ENCODE data around the gene SP7.
"Not testable (repeated sequence)": the region's sequence is repeated elsewhere in the genome, so short reads cannot be mapped to it uniquely, and the experiment has no call there.

SP7 gene

GRCh38 chr12:53336181-53336681 is at the start of gene SP7:
TSS of gene SP7 (minus strand) at chr12:53336354. CDS start at chr12:53335646, 708 bp downstream.
- H3K4me1 ChIP-seq (ENCODE audit: insufficient read depth, low read length) = peaks cover 4% of the 10 kb centered on the region; the same call in 1 of the 2 replicates
- H3K27me3 ChIP-seq (ENCODE audit: insufficient read depth, low read length) = peaks cover 13% of the 10 kb centered on the region
- no peak within 1 kb of the TSS for H3K9ac ChIP-seq (ENCODE audit: low read depth, low read length)
- H3K4me3 ChIP-seq (ENCODE audit: low read length) = no peak within 1 kb of the TSS
- no peaks in the 10 kb centered on the region for H3K9me3 ChIP-seq (ENCODE audit: insufficient read depth, low read depth, low read length)
- no peak within 1 kb of the TSS for H3K27ac ChIP-seq (ENCODE audit: low read length)
- H3K36me3 ChIP-seq (ENCODE audit: insufficient read depth, low read depth, low read length) = no peaks in the 10 kb centered on the region

- H3K27me3 ChIP-seq (ENCODE audit: insufficient read depth, low read length) = no peaks in the 10 kb centered on the region
- H3K27ac ChIP-seq (ENCODE audit: low read length) = no peak overlapping the region
- peaks cover 5% of the 10 kb centered on the region; the same call in 1 of the 2 replicates for H3K4me1 ChIP-seq (ENCODE audit: insufficient read depth, low read length)
- peak overlapping the region; percentile 31 for H3K4me3 ChIP-seq (ENCODE audit: low read length)
- H3K9ac ChIP-seq (ENCODE audit: low read depth, low read length) = no peak overlapping the region
- H3K9me3 ChIP-seq (ENCODE audit: insufficient read depth, low read depth, low read length) = no peaks in the 10 kb centered on the region
- H3K36me3 ChIP-seq (ENCODE audit: insufficient read depth, low read depth, low read length) = peaks cover 56% of the 10 kb centered on the region
These were observed 47.1 kb upstream of the SP7 start for GRCh38 chr12:53383258-53383657.

- Histone ChIP-seq H3K36me3 (ENCODE audit: insufficient read depth, low read depth, low read length) (peaks cover 46% of the 10 kb centered on the region), H3K4me1 (ENCODE audit: insufficient read depth, low read length) (peaks cover 5% of the 10 kb centered on the region; the same call in 1 of the 2 replicates), H3K9ac (ENCODE audit: low read depth, low read length) (peak overlapping the region; percentile 76; the same call in 1 of the 2 replicates), H3K4me3 (ENCODE audit: low read length) (peak overlapping the region; percentile 84), H3K27me3 (ENCODE audit: insufficient read depth, low read length) (no peaks in the 10 kb centered on the region), H3K27ac (ENCODE audit: low read length) (no peak overlapping the region), H3K9me3 (ENCODE audit: insufficient read depth, low read depth, low read length) (no peaks in the 10 kb centered on the region)
These were observed 45.8 kb upstream of the SP7 start for GRCh38 chr12:53381731-53382630.

- Histone ChIP-seq H3K9ac (ENCODE audit: low read depth, low read length) (peak overlapping the region; percentile 76; the same call in 1 of the 2 replicates), H3K4me1 (ENCODE audit: insufficient read depth, low read length) (peaks cover 5% of the 10 kb centered on the region; the same call in 1 of the 2 replicates), H3K4me3 (ENCODE audit: low read length) (peak overlapping the region; percentile 84), H3K9me3 (ENCODE audit: insufficient read depth, low read depth, low read length) (no peaks in the 10 kb centered on the region), H3K27me3 (ENCODE audit: insufficient read depth, low read length) (no peaks in the 10 kb centered on the region), H3K36me3 (ENCODE audit: insufficient read depth, low read depth, low read length) (peaks cover 37% of the 10 kb centered on the region), H3K27ac (ENCODE audit: low read length) (no peak overlapping the region)
These were observed 44.9 kb upstream of the SP7 start for GRCh38 chr12:53380794-53381730.

GRCh38 chr12:53380104-53380793 is 44.1 kb upstream of the SP7 start, which contains the start of gene SP1:
TSS of gene SP1 (plus strand) at chr12:53380176. CDS start at chr12:53380292, 116 bp downstream.
- H3K9ac ChIP-seq (ENCODE audit: low read depth, low read length) = peak within 1 kb of the TSS; percentile 86; the same call in 1 of the 2 replicates
- H3K9me3 ChIP-seq (ENCODE audit: insufficient read depth, low read depth, low read length) = no peaks in the 10 kb centered on the region
- peaks cover 5% of the 10 kb centered on the region; the same call in 1 of the 2 replicates for H3K4me1 ChIP-seq (ENCODE audit: insufficient read depth, low read length)
- peaks cover 34% of the 10 kb centered on the region for H3K36me3 ChIP-seq (ENCODE audit: insufficient read depth, low read depth, low read length)
- no peaks in the 10 kb centered on the region for H3K27me3 ChIP-seq (ENCODE audit: insufficient read depth, low read length)
- peak within 1 kb of the TSS; percentile 91 for H3K27ac ChIP-seq (ENCODE audit: low read length)
- H3K4me3 ChIP-seq (ENCODE audit: low read length) = peak within 1 kb of the TSS; percentile 84

GRCh38 chr12:53379389-53380103 is 43.4 kb upstream of the SP7 start:
- Histone ChIP-seq H3K27me3 (ENCODE audit: insufficient read depth, low read length) (no peaks in the 10 kb centered on the region), H3K9me3 (ENCODE audit: insufficient read depth, low read depth, low read length) (no peaks in the 10 kb centered on the region), H3K4me3 (ENCODE audit: low read length) (peak overlapping the region; percentile 66), H3K27ac (ENCODE audit: low read length) (peak overlapping the region; percentile 91), H3K9ac (ENCODE audit: low read depth, low read length) (peak overlapping the region; percentile 86; the same call in 1 of the 2 replicates), H3K36me3 (ENCODE audit: insufficient read depth, low read depth, low read length) (peaks cover 32% of the 10 kb centered on the region), H3K4me1 (ENCODE audit: insufficient read depth, low read length) (peaks cover 5% of the 10 kb centered on the region; the same call in 1 of the 2 replicates)

- H3K9me3 ChIP-seq (ENCODE audit: insufficient read depth, low read depth, low read length) = no peaks in the 10 kb centered on the region
- peaks cover 5% of the 10 kb centered on the region; the same call in 1 of the 2 replicates for H3K4me1 ChIP-seq (ENCODE audit: insufficient read depth, low read length)
- peak overlapping the region; percentile 91 for H3K27ac ChIP-seq (ENCODE audit: low read length)
- H3K36me3 ChIP-seq (ENCODE audit: insufficient read depth, low read depth, low read length) = peaks cover 28% of the 10 kb centered on the region
- H3K9ac ChIP-seq (ENCODE audit: low read depth, low read length) = peak overlapping the region; percentile 86; the same call in 1 of the 2 replicates
- H3K4me3 ChIP-seq (ENCODE audit: low read length) = peak overlapping the region; percentile 66
- H3K27me3 ChIP-seq (ENCODE audit: insufficient read depth, low read length) = no peaks in the 10 kb centered on the region
These were observed 42.7 kb upstream of the SP7 start for GRCh38 chr12:53378724-53379388.

GRCh38 chr12:53378222-53378621 is 42.1 kb upstream of the SP7 start:
- H3K4me1 ChIP-seq (ENCODE audit: insufficient read depth, low read length) = peaks cover 5% of the 10 kb centered on the region; the same call in 1 of the 2 replicates
- H3K27ac ChIP-seq (ENCODE audit: low read length) = peak overlapping the region; percentile 91
- no peak overlapping the region for H3K4me3 ChIP-seq (ENCODE audit: low read length)

GRCh38 chr12:53376747-53377146 is 40.6 kb upstream of the SP7 start:
- Histone ChIP-seq H3K4me3 (ENCODE audit: low read length) (no peak overlapping the region), H3K9me3 (ENCODE audit: insufficient read depth, low read depth, low read length) (no peaks in the 10 kb centered on the region), H3K36me3 (ENCODE audit: insufficient read depth, low read depth, low read length) (peaks cover 7% of the 10 kb centered on the region; the same call in 1 of the 2 replicates), H3K4me1 (ENCODE audit: insufficient read depth, low read length) (peaks cover 12% of the 10 kb centered on the region; the same call in 1 of the 2 replicates), H3K9ac (ENCODE audit: low read depth, low read length) (no peak overlapping the region), H3K27ac (ENCODE audit: low read length) (no peak overlapping the region), H3K27me3 (ENCODE audit: insufficient read depth, low read length) (no peaks in the 10 kb centered on the region)

More at GRCh38 chr12:53378222-53378621, 42.1 kb upstream of the SP7 start:
- peak overlapping the region; percentile 86; the same call in 1 of the 2 replicates for H3K9ac ChIP-seq (ENCODE audit: low read depth, low read length)
- peaks cover 22% of the 10 kb centered on the region for H3K36me3 ChIP-seq (ENCODE audit: insufficient read depth, low read depth, low read length)
- no peaks in the 10 kb centered on the region for H3K27me3 ChIP-seq (ENCODE audit: insufficient read depth, low read length)
- H3K9me3 ChIP-seq (ENCODE audit: insufficient read depth, low read depth, low read length) = no peaks in the 10 kb centered on the region

GRCh38 chr12:53374277-53374676 is 38.1 kb upstream of the SP7 start:
- H3K4me1 ChIP-seq (ENCODE audit: insufficient read depth, low read length) = peaks cover 18% of the 10 kb centered on the region; the same call in 1 of the 2 replicates
- H3K4me3 ChIP-seq (ENCODE audit: low read length); H3K36me3 ChIP-seq (ENCODE audit: insufficient read depth, low read depth, low read length); H3K9me3 ChIP-seq (ENCODE audit: insufficient read depth, low read depth, low read length); H3K27me3 ChIP-seq (ENCODE audit: insufficient read depth, low read length); H3K9ac ChIP-seq (ENCODE audit: low read depth, low read length); H3K27ac ChIP-seq (ENCODE audit: low read length): not testable (repeated sequence)

All from iPS-20b (cell line).